Measurements from ENCODE around the gene PTPN12. TPM values are rescaled to one million over a fixed set of nuclear protein-coding genes. Genes with fewer than 3 reads are reported as not detected.

The PTPN12 gene
- total and polyA plus RNA-seq, 3 experiments from 2014 or later, result 4.8 to 12.5 (median 11.3) TPM

DNA sequence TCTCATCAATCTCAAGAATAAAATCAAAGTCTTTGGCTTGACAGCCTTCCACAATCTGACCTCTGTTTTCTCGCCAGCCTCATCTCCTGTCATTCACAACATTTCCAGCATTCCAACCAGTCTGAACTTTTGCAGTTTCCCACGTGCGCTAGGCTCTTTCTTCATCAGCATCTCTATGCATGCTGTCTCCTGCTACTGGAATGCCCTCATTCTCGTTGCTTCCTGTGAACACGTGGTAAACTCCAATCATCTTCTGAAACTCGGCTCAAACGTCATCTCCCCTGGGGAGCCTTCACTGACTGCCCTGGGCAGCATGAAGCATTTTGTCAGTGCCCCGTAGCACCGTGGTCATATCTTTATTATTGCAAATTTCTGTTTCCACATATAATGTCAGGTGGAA is 146.9 kb downstream of the PTPN12 start:
- no peak overlapping the region for H3K27ac ChIP-seq (ENCODE audit: low read depth, low read length)
- peaks cover 16% of the 10 kb centered on the region for H3K4me1 ChIP-seq (ENCODE audit: insufficient read depth, low read length)
- DNase-seq, result no peak
- Mint-ChIP-seq H3K27ac (peak overlapping the region in 2 of 8 donors; percentile 2 to 8), H3K4me1 (peaks cover 17 to 27% (median 23%) of the 10 kb centered on the region in 3 donors), H3K27me3 (no peaks in the 10 kb centered on the region), H3K36me3 (peaks cover 4 to 23% (median 12%) of the 10 kb centered on the region in 3 donors), H3K4me3 (no peak overlapping the region), H3K9me3 (no peaks in the 10 kb centered on the region)
- CTCF ChIA-PET, result interaction anchor here (1.4 kb wide), 2 partner anchors 12 to 26 kb away, joined by 5 to 7 read pairs; partner anchors contain the start of gene RSBN1L
- POLR2A ChIA-PET, result no interaction called here
- no peak overlapping the region for H3K4me3 ChIP-seq (ENCODE audit: low read length)
- H3K9me3 ChIP-seq (ENCODE audit: low read length), result no peaks in the 10 kb centered on the region
- no peaks in the 10 kb centered on the region for H3K36me3 ChIP-seq (ENCODE audit: insufficient read depth, low read length)
- no peaks in the 10 kb centered on the region for H3K27me3 ChIP-seq (ENCODE audit: insufficient read depth, low read length, poor library complexity, severe bottlenecking)

DNA sequence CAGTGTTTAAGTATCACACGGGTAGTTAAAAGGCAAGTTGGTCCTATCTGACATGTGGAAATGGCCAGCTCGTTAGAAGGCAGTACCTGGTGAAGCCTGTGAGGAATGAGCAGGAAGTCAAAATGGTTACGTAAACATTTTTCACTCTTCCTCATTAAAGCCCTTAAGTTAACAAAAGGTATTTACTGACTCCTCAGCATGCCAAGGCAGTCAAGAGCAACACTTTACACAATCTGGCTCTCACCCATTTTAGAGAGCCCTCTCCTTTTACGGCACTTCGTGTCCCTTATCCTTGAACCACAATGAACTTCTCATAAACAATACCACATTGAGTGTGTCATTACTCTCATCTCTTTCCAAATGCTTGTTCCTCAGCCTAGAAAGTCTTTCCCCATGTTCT is 148.1 kb downstream of the PTPN12 start:
- no peak overlapping the region for H3K27ac ChIP-seq (ENCODE audit: low read depth, low read length)
- ChIA-PET POLR2A (interaction anchor here (1.1 kb wide), 1 partner anchor 11 kb away, joined by 4 read pairs; the partner anchor contains the start of gene RSBN1L), CTCF (interaction anchor here (1.4 to 3.0 kb wide), 3 partner anchors 11 to 28 kb away, joined by 5 to 15 read pairs (median 7); partner anchors contain the start of gene RSBN1L)
- H3K4me1 ChIP-seq (ENCODE audit: insufficient read depth, low read length), result peaks cover 16% of the 10 kb centered on the region
- H3K27ac Mint-ChIP-seq, result no peak overlapping the region
- H3K4me3 ChIP-seq (ENCODE audit: low read length), result no peak overlapping the region
- H3K36me3 Mint-ChIP-seq, result peaks cover 4 to 21% (median 12%) of the 10 kb centered on the region in 3 donors
- H3K27me3 ChIP-seq (ENCODE audit: insufficient read depth, low read length, poor library complexity, severe bottlenecking), result no peaks in the 10 kb centered on the region
- H3K36me3 ChIP-seq (ENCODE audit: insufficient read depth, low read length), result no peaks in the 10 kb centered on the region
- no peaks in the 10 kb centered on the region for H3K9me3 ChIP-seq (ENCODE audit: low read length)
- no peak for DNase-seq
- H3K9me3 Mint-ChIP-seq, result no peaks in the 10 kb centered on the region
- peaks cover 17 to 32% (median 26%) of the 10 kb centered on the region in 3 donors for H3K4me1 Mint-ChIP-seq
- H3K27me3 Mint-ChIP-seq, result no peaks in the 10 kb centered on the region
- no peak overlapping the region for H3K4me3 Mint-ChIP-seq

DNA sequence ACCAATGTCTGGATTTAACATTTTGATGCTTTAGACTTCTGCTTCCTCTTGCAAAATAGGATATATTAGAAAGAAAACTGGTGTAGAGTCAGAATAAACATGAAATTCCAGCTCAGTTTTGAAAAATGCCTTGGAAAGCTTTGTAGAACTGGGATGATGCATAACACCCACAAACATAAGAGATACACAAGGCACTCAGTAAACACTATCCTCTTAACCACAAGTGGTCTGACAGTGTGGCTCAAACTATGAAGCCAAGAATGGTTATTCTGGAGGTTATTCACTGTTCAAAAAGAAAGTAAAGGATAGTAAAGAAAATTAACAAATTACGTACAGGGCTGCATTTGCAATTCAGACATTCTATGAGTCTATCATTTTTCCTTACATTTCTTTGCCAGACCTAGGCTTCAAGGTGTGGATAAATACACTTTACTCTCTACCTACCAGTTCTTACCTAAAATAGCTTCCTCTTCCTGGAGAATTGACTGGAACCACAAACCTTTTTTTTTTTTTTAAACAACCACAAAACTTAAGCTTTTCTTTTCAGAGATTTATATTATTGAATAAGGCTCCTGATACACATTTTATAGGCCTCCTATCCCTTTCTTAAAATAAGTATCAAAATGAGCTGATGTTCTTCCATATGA is 150.1 kb downstream of the PTPN12 start:
- H3K4me3 Mint-ChIP-seq, result peak overlapping the region in 5 of 7 donors; percentile 5 to 55 (median 25)
- Histone ChIP-seq H3K4me3 (ENCODE audit: low read length) (no peak overlapping the region), H3K4me1 (ENCODE audit: insufficient read depth, low read length) (peaks cover 16% of the 10 kb centered on the region), H3K27me3 (ENCODE audit: insufficient read depth, low read length, poor library complexity, severe bottlenecking) (no peaks in the 10 kb centered on the region), H3K9me3 (ENCODE audit: low read length) (no peaks in the 10 kb centered on the region), H3K36me3 (ENCODE audit: insufficient read depth, low read length) (no peaks in the 10 kb centered on the region), H3K27ac (ENCODE audit: low read depth, low read length) (no peak overlapping the region)
- CTCF ChIA-PET, result interaction anchor here (3.0 kb wide), 1 partner anchor 10 kb away, joined by 15 read pairs; the partner anchor contains the start of gene RSBN1L
- POLR2A ChIA-PET, result interaction anchor here (0.9 to 1.2 kb wide), 2 partner anchors 12 to 86 kb away, joined by 3 read pairs; no protein-coding TSS in a partner anchor
- H3K36me3 Mint-ChIP-seq, result peaks cover 4 to 17% (median 8%) of the 10 kb centered on the region in 3 donors
- H3K27ac Mint-ChIP-seq, result peak overlapping the region in 6 of 8 donors; percentile 19 to 85 (median 58)
- no peaks in the 10 kb centered on the region for H3K27me3 Mint-ChIP-seq
- no peaks in the 10 kb centered on the region for H3K9me3 Mint-ChIP-seq
- peaks cover 19 to 41% (median 30%) of the 10 kb centered on the region in 3 donors for H3K4me1 Mint-ChIP-seq
- peak in 2 of 5 donors; percentile 17 to 19 for DNase-seq

DNA sequence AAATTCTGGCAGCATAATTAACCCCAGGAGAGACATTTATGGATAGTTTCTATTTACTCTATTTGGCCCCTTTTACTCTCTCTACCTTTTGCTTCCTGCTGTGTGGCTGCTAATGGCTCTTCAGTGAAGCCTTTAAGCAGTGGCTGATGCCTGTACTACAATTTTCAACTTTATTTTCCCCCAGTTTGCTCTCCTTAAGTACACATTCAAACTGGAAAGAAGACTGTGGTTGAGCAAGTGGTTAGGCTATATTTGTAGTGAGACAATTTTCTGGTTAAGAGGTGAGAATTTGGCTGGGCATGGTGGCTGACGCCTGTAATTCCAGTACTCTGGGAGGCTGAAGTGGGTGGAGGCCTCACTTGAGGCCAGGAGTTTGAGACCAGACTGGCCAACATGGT is 150.7 kb downstream of the PTPN12 start:
- Histone ChIP-seq H3K4me1 (ENCODE audit: insufficient read depth, low read length) (peaks cover 16% of the 10 kb centered on the region), H3K27me3 (ENCODE audit: insufficient read depth, low read length, poor library complexity, severe bottlenecking) (no peaks in the 10 kb centered on the region), H3K4me3 (ENCODE audit: low read length) (no peak overlapping the region), H3K9me3 (ENCODE audit: low read length) (no peaks in the 10 kb centered on the region), H3K36me3 (ENCODE audit: insufficient read depth, low read length) (no peaks in the 10 kb centered on the region), H3K27ac (ENCODE audit: low read depth, low read length) (no peak overlapping the region)
- ChIA-PET POLR2A (interaction anchor here (0.9 to 1.2 kb wide), 2 partner anchors 11 to 86 kb away, joined by 3 read pairs; no protein-coding TSS in a partner anchor), CTCF (interaction anchor here (3.0 kb wide), 1 partner anchor 9 kb away, joined by 15 read pairs; the partner anchor contains the start of gene RSBN1L)
- no peak for DNase-seq
- Mint-ChIP-seq H3K4me3 (peak overlapping the region in 5 of 7 donors; percentile 5 to 55 (median 25)), H3K9me3 (no peaks in the 10 kb centered on the region), H3K27ac (peak overlapping the region in 7 of 8 donors; percentile 19 to 85 (median 56)), H3K4me1 (peaks cover 19 to 44% (median 34%) of the 10 kb centered on the region in 3 donors), H3K27me3 (no peaks in the 10 kb centered on the region), H3K36me3 (peaks cover 4 to 12% (median 4%) of the 10 kb centered on the region in 3 donors)

Other genes with a start within 250 kb of the PTPN12 start
- gene GSAP, start 120.9 kb upstream of the PTPN12 start, total RNA-seq, result 1 to 10 TPM; 2.0 to 2.9 TPM
- 11.9 TPM for gene GSAP, start 120.9 kb upstream of the PTPN12 start, polyA plus RNA-seq
- 10 to 100 TPM; 23.4 to 24.5 TPM for gene RSBN1L, start 159.2 kb downstream of the PTPN12 start, total RNA-seq
- 9.6 TPM for gene RSBN1L, start 159.2 kb downstream of the PTPN12 start, polyA plus RNA-seq